HEK293 (cell line): ENCODE results near the gene C16orf92.
A peak's percentile ranks its signal among the peaks of the same experiment; 100 is the strongest.

Source experiments
- CTCF ChIA-PET: fragments of 350-600 bp; formaldehyde crosslinking; extraction: SDS; loops from one replicate; lab custom pipeline; 2021; ENCODE audit warnings: antibody characterized with exemption; lab: Yijun Ruan, JAX
- POLR2A ChIA-PET: fragments of 300-600 bp; formaldehyde crosslinking; extraction: SDS; loops from one replicate; lab custom pipeline; 2020; ENCODE audit warnings: antibody characterized with exemption, inconsistent platforms; lab: Yijun Ruan, JAX
- H3K27ac ChIP-seq: fragments of 200-500 bp; sonication (Bioruptor generic); 2 replicates; pipeline ENCODE4 v1.5.1; 2014; ENCODE audit warnings: low read depth, low read length, control low read depth, inconsistent platforms; ENCODE audit errors: extremely low read depth
- H3K36me3 ChIP-seq, 2 experiments: fragments of 200-500 bp in 1 of 2; sonication (Bioruptor generic) in 1 of 2; 1 replicate in 1 of 2; 2 replicates in 1 of 2; pipeline ENCODE4 v1.5.1; 2014 to 2017; ENCODE audit warnings: inconsistent platforms in 2 of 2, low read length in 2 of 2; ENCODE audit not compliant: control insufficient read depth in 2 of 2, insufficient read depth in 1 of 2
- H3K4me1 ChIP-seq: fragments of 200-500 bp; sonication (Bioruptor generic); 2 replicates; pipeline ENCODE4 v1.5.1; 2014; ENCODE audit warnings: mild to moderate bottlenecking, low read length, inconsistent platforms; ENCODE audit not compliant: control insufficient read depth, insufficient read depth
- H3K4me3 ChIP-seq: 2 replicates; pipeline ENCODE4 v1.5.1; 2011; ENCODE audit warnings: low read depth, mild to moderate bottlenecking, control low read depth, low read length, moderate library complexity
- H3K9me3 ChIP-seq: fragments of 200-500 bp; sonication (Bioruptor generic); 2 replicates; pipeline ENCODE4 v1.5.1; 2014; ENCODE audit warnings: low read depth, low read length, inconsistent platforms; ENCODE audit not compliant: control insufficient read depth, insufficient read depth
- HOXA7 ChIP-seq: sonication (generic); formaldehyde crosslinking; IDR thresholded peaks from 2 replicates; pipeline ENCODE4 v1.8.1; 2022; ENCODE audit warnings: missing genetic modification reagents, borderline replicate concordance
- KLF7 ChIP-seq: fragments of 450-650 bp; formaldehyde crosslinking; IDR thresholded peaks from 2 replicates; pipeline ENCODE4 v1.5.1; 2016; ENCODE audit warnings: missing biosample characterization, missing genetic modification characterization, borderline replicate concordance
- MEIS1 ChIP-seq: sonication (generic); formaldehyde crosslinking; IDR thresholded peaks from 2 replicates; pipeline ENCODE4 v1.8.1; 2022; ENCODE audit warnings: missing genetic modification reagents, mild to moderate bottlenecking, borderline replicate concordance
- MYNN ChIP-seq: fragments of 450-650 bp; formaldehyde crosslinking; IDR thresholded peaks from 2 replicates; pipeline ENCODE4 v1.5.1; 2016; ENCODE audit warnings: missing biosample characterization, missing genetic modification characterization, borderline replicate concordance
- OSR2 ChIP-seq: fragments of 450-650 bp; formaldehyde crosslinking; IDR thresholded peaks from 2 replicates; pipeline ENCODE4 v1.5.1; 2016; ENCODE audit warnings: missing biosample characterization, missing genetic modification characterization
- SETDB1 ChIP-seq: IDR thresholded peaks from one replicate; pipeline ENCODE4 v1.6.1; 2017; ENCODE audit warnings: mild to moderate bottlenecking, low read length, moderate library complexity, mixed read lengths; ENCODE audit not compliant: insufficient read length
- WT1 ChIP-seq: fragments of 450-650 bp; formaldehyde crosslinking; IDR thresholded peaks from 2 replicates; pipeline ENCODE4 v1.5.1; 2016; ENCODE audit warnings: missing biosample characterization, missing genetic modification characterization
- ZBTB17 ChIP-seq: fragments of 450-650 bp; formaldehyde crosslinking; IDR thresholded peaks from 2 replicates; pipeline ENCODE4 v1.5.1; 2016; ENCODE audit warnings: missing biosample characterization, missing genetic modification characterization
- ZNF175 ChIP-seq: fragments of 450-650 bp; formaldehyde crosslinking; IDR thresholded peaks from 2 replicates; pipeline ENCODE4 v1.5.1; 2016; ENCODE audit warnings: missing biosample characterization, missing genetic modification characterization
- ZNF202 ChIP-seq: fragments of 450-650 bp; formaldehyde crosslinking; IDR thresholded peaks from 2 replicates; pipeline ENCODE4 v1.5.1; 2016; ENCODE audit warnings: missing biosample characterization, missing genetic modification characterization, borderline replicate concordance
- ZNF223 ChIP-seq: fragments of 450-650 bp; formaldehyde crosslinking; IDR thresholded peaks from 2 replicates; pipeline ENCODE4 v1.5.1; 2016; ENCODE audit warnings: missing biosample characterization, missing genetic modification characterization
- ZNF311 ChIP-seq: fragments of 450-650 bp; formaldehyde crosslinking; IDR thresholded peaks from 2 replicates; pipeline ENCODE4 v1.5.1; 2017; ENCODE audit warnings: missing biosample characterization, missing genetic modification characterization, borderline replicate concordance
- ZNF335 ChIP-seq: fragments of 450-650 bp; formaldehyde crosslinking; conservative IDR thresholded peaks from 2 replicates; pipeline ENCODE4 v1.5.1; 2016; ENCODE audit warnings: missing biosample characterization, missing genetic modification characterization
- ZNF341 ChIP-seq: fragments of 450-650 bp; formaldehyde crosslinking; IDR thresholded peaks from 2 replicates; pipeline ENCODE4; 2016; ENCODE audit warnings: low read depth, missing biosample characterization, missing genetic modification characterization
- ZNF571 ChIP-seq: fragments of 450-650 bp; formaldehyde crosslinking; IDR thresholded peaks from 2 replicates; pipeline ENCODE4 v1.5.0; 2017; ENCODE audit warnings: missing biosample characterization, missing genetic modification characterization
- ZNF626 ChIP-seq: fragments of 450-650 bp; sonication (Bioruptor Pico); formaldehyde crosslinking; IDR thresholded peaks from 2 replicates; pipeline ENCODE4 v1.5.1; 2018; ENCODE audit warnings: missing biosample characterization, missing genetic modification characterization, inconsistent platforms
- ZNF629 ChIP-seq: fragments of 450-650 bp; formaldehyde crosslinking; IDR thresholded peaks from 2 replicates; pipeline ENCODE4 v1.5.1; 2017; ENCODE audit warnings: missing biosample characterization, missing genetic modification characterization
- ZNF654 ChIP-seq: fragments of 450-650 bp; formaldehyde crosslinking; IDR thresholded peaks from 2 replicates; pipeline ENCODE4 v1.5.1; 2016; ENCODE audit warnings: low read depth, missing biosample characterization, missing genetic modification characterization
- ZNF830 ChIP-seq: fragments of 450-650 bp; IDR thresholded peaks from 2 replicates; pipeline ENCODE4 v1.5.0; 2018; ENCODE audit warnings: missing biosample characterization, missing genetic modification characterization, low read depth, mild to moderate bottlenecking, moderate library complexity
- ZXDB ChIP-seq: fragments of 450-650 bp; formaldehyde crosslinking; IDR thresholded peaks from 2 replicates; pipeline ENCODE4 v1.5.1; 2016; ENCODE audit warnings: missing biosample characterization, missing genetic modification characterization
- TF ChIP-seq, protein P1 (sequence below): fragments of 450-650 bp; IDR thresholded peaks from 2 replicates; pipeline ENCODE4 v1.5.1; 2018; ENCODE audit warnings: missing biosample characterization, mild to moderate bottlenecking, missing genetic modification characterization
- TF ChIP-seq, protein P2 (sequence below): fragments of 450-650 bp; formaldehyde crosslinking; IDR thresholded peaks from 2 replicates; pipeline ENCODE4 v1.5.1; 2017; ENCODE audit warnings: missing biosample characterization, missing genetic modification characterization
- TF ChIP-seq, protein P3 (sequence below): fragments of 450-650 bp; formaldehyde crosslinking; IDR thresholded peaks from 2 replicates; pipeline ENCODE4 v1.5.1; 2016; ENCODE audit warnings: missing biosample characterization, missing genetic modification characterization, low read depth
- TF ChIP-seq, protein P4 (sequence below): fragments of 450-650 bp; formaldehyde crosslinking; IDR thresholded peaks from 2 replicates; pipeline ENCODE4 v1.5.1; 2016; ENCODE audit warnings: missing biosample characterization, missing genetic modification characterization
- TF ChIP-seq, protein P5 (sequence below): fragments of 450-650 bp; formaldehyde crosslinking; IDR thresholded peaks from 2 replicates; pipeline ENCODE4 v1.5.1; 2016; ENCODE audit warnings: missing biosample characterization, missing genetic modification characterization

C16orf92 gene

DNA sequence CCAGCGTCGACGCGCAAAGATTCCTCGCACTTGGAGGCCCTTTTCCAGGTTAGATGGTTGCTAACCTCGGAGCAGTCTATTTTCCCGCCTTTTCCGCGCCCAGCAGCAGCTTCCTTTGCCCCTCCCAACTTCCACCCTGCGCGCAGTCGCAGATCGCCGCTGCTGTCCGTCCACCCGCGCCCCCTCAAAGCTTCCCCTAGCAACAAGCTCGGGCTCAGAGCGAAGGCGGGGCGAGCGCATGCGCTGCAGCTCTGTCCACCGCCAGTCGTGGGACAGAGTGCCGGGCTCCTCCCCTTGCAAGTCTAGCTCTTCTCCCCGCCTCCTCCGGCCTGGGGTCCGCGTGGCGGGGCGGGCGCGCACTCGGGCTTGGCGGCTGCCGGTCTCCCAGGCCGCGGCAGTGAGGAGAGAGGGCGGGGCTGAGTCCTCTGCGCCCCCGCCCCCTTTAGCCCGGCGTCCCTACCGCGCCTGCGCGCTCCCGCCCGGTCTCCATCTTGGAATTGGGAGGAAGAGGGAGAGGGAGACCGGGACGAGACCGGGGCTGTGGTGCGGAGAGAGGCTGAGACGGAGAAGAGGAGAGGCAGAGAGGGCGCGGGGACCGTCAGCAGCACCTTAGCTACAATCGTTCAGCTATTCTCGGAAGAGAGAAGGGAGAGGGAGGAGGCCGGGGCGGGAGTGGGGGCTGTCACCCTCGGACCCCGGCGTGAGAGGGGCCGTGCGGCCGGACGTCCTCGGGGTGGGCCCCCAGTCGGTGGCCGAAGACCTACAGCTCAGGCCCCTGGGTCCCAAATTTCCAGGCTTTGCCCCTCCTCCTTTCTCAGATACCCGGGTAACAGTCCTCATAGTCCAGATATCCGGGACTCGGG, 49.4 kb upstream of the C16orf92 start, which contains the start of gene TAOK2 (continued):
- no peak for TF ChIP-seq ZNF311 (tag by site-specific recombination)
- no peak for TF ChIP-seq ZNF571
- TF ChIP-seq, protein P1, sequence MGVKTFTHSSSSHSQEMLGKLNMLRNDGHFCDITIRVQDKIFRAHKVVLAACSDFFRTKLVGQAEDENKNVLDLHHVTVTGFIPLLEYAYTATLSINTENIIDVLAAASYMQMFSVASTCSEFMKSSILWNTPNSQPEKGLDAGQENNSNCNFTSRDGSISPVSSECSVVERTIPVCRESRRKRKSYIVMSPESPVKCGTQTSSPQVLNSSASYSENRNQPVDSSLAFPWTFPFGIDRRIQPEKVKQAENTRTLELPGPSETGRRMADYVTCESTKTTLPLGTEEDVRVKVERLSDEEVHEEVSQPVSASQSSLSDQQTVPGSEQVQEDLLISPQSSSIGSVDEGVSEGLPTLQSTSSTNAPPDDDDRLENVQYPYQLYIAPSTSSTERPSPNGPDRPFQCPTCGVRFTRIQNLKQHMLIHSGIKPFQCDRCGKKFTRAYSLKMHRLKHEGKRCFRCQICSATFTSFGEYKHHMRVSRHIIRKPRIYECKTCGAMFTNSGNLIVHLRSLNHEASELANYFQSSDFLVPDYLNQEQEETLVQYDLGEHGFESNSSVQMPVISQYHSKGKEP (tag by site-specific recombination) = 0 out of 2 replicates have a peak, but pooled peaks have one; percentile 66
- no peak for TF ChIP-seq MYNN (tag by site-specific recombination)
- peak; percentile 92 for TF ChIP-seq SETDB1
- TF ChIP-seq ZNF175 (tag by site-specific recombination) = no peak
- no peak for TF ChIP-seq OSR2 (tag by site-specific recombination)
- TF ChIP-seq, protein P2, sequence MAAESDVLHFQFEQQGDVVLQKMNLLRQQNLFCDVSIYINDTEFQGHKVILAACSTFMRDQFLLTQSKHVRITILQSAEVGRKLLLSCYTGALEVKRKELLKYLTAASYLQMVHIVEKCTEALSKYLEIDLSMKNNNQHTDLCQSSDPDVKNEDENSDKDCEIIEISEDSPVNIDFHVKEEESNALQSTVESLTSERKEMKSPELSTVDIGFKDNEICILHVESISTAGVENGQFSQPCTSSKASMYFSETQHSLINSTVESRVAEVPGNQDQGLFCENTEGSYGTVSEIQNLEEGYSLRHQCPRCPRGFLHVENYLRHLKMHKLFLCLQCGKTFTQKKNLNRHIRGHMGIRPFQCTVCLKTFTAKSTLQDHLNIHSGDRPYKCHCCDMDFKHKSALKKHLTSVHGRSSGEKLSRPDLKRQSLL (tag by site-specific recombination) = no peak
- TF ChIP-seq HOXA7 (CRISPR knock-in tag) = no peak
- TF ChIP-seq WT1 (tag by site-specific recombination) = 0 out of 2 replicates have a peak, but pooled peaks have one; percentile 30
- no peak for TF ChIP-seq ZNF654 (tag by site-specific recombination)
- no peak for TF ChIP-seq ZNF202 (tag by site-specific recombination)
- no peak for TF ChIP-seq MEIS1 (CRISPR knock-in tag)
- peak; percentile 31 for TF ChIP-seq ZNF629 (tag by site-specific recombination)

DNA sequence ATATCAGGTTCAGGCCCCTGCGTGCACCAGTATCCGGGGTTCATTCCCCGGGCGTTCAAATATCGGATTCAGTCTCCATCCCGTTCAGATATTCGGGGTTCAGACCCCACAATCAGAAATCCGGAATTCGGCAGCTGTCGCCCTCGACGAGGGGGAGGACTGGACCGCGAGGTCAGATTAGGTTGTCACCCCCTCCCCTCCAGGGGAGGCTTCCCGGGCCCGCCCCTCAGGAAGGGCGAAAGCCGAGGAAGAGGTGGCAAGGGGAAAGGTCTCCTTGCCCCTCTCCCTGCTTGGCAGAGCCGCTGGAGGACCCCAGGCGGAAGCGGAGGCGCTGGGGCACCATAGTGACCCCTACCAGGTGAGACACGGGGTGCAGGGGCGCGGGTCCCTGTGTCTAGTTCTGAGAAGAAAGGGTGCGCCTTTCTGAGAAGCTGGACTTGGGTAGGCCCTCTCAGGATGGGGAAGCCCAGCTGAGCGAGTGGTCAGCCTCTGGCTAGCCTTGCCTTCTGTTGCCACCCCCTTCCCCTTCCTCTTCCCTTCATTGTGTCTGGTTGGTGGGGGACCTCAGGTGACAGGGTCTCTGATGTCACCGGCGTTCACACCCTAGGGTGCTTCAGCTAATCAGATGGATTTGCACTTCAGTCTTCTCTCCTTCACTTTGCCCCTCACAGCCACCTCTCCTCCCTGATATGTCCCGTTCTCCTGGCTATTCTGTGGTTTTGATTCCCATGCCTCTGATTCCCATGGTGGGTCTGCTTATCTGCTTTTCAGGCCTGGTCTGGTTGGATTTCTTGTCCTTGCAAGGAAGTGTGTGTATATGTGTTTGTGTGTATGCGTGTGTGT, 48.5 kb upstream of the C16orf92 start:
- H3K4me1 ChIP-seq = peaks cover 8% of the 10 kb centered on the region
- CTCF ChIA-PET = interaction anchor here (0.6 to 3.2 kb wide), 4 partner anchors 11 to 631 kb away, joined by 3 to 13 read pairs (median 5); no protein-coding TSS in a partner anchor
- no peaks in the 10 kb centered on the region for H3K9me3 ChIP-seq
- POLR2A ChIA-PET = interaction anchor here (0.5 to 5.4 kb wide), 20 partner anchors 8 to 166 kb away, joined by 3 to 58 read pairs (median 5); partner anchors contain the start of genes HIRIP3, INO80E, KCTD13 and PAGR1
- H3K4me3 ChIP-seq = peak overlapping the region; percentile 72
- peak overlapping the region; percentile 76 for H3K27ac ChIP-seq
- peaks cover under 1 to 61% of the 10 kb centered on the region in 2 experiments; a peak in 1 of 3 replicates for H3K36me3 ChIP-seq
- TF ChIP-seq, protein P3, sequence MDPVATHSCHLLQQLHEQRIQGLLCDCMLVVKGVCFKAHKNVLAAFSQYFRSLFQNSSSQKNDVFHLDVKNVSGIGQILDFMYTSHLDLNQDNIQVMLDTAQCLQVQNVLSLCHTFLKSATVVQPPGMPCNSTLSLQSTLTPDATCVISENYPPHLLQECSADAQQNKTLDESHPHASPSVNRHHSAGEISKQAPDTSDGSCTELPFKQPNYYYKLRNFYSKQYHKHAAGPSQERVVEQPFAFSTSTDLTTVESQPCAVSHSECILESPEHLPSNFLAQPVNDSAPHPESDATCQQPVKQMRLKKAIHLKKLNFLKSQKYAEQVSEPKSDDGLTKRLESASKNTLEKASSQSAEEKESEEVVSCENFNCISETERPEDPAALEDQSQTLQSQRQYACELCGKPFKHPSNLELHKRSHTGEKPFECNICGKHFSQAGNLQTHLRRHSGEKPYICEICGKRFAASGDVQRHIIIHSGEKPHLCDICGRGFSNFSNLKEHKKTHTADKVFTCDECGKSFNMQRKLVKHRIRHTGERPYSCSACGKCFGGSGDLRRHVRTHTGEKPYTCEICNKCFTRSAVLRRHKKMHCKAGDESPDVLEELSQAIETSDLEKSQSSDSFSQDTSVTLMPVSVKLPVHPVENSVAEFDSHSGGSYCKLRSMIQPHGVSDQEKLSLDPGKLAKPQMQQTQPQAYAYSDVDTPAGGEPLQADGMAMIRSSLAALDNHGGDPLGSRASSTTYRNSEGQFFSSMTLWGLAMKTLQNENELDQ (tag by site-specific recombination) = no peak
- TF ChIP-seq ZNF341 (tag by site-specific recombination) (peak; percentile 29), ZNF223 (tag by site-specific recombination) (no peak), ZXDB (tag by site-specific recombination) (0 out of 2 replicates have a peak, but pooled peaks have one; percentile 2), KLF7 (tag by site-specific recombination) (no peak), ZNF830 (tag by site-specific recombination) (no peak), ZNF335 (tag by site-specific recombination) (0 out of 2 replicates have a peak, but pooled peaks have one; percentile 3), ZBTB17 (tag by site-specific recombination) (peak; percentile 96), ZNF626 (tag by site-specific recombination) (no peak)
- TF ChIP-seq, protein P4, sequence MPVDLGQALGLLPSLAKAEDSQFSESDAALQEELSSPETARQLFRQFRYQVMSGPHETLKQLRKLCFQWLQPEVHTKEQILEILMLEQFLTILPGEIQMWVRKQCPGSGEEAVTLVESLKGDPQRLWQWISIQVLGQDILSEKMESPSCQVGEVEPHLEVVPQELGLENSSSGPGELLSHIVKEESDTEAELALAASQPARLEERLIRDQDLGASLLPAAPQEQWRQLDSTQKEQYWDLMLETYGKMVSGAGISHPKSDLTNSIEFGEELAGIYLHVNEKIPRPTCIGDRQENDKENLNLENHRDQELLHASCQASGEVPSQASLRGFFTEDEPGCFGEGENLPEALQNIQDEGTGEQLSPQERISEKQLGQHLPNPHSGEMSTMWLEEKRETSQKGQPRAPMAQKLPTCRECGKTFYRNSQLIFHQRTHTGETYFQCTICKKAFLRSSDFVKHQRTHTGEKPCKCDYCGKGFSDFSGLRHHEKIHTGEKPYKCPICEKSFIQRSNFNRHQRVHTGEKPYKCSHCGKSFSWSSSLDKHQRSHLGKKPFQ (tag by site-specific recombination) = peak; percentile 57; the same call in 1 of the 2 replicates
- TF ChIP-seq, protein P5, sequence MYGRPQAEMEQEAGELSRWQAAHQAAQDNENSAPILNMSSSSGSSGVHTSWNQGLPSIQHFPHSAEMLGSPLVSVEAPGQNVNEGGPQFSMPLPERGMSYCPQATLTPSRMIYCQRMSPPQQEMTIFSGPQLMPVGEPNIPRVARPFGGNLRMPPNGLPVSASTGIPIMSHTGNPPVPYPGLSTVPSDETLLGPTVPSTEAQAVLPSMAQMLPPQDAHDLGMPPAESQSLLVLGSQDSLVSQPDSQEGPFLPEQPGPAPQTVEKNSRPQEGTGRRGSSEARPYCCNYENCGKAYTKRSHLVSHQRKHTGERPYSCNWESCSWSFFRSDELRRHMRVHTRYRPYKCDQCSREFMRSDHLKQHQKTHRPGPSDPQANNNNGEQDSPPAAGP (tag by site-specific recombination) = 0 out of 2 replicates have a peak, but pooled peaks have one; percentile 62
